ENCODE results near the gene NOL9. TPM values are rescaled to one million over a fixed set of nuclear protein-coding genes. Genes with fewer than 3 reads are reported as not detected.

Gene NOL9
- total and polyA plus RNA-seq, 2 of the 13 experiments (the other 11 are each of a cell fraction or from before 2014, with no cell fraction given): 18.0 to 24.7 TPM

GRCh38 chr1:6582370-6582769 is 28.1 kb upstream of the NOL9 start (continued):
- TF ChIP-seq, protein P1, sequence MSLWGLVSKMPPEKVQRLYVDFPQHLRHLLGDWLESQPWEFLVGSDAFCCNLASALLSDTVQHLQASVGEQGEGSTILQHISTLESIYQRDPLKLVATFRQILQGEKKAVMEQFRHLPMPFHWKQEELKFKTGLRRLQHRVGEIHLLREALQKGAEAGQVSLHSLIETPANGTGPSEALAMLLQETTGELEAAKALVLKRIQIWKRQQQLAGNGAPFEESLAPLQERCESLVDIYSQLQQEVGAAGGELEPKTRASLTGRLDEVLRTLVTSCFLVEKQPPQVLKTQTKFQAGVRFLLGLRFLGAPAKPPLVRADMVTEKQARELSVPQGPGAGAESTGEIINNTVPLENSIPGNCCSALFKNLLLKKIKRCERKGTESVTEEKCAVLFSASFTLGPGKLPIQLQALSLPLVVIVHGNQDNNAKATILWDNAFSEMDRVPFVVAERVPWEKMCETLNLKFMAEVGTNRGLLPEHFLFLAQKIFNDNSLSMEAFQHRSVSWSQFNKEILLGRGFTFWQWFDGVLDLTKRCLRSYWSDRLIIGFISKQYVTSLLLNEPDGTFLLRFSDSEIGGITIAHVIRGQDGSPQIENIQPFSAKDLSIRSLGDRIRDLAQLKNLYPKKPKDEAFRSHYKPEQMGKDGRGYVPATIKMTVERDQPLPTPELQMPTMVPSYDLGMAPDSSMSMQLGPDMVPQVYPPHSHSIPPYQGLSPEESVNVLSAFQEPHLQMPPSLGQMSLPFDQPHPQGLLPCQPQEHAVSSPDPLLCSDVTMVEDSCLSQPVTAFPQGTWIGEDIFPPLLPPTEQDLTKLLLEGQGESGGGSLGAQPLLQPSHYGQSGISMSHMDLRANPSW (CRISPR knock-in tag; IDR thresholded peaks at IDR 0.05; ENCODE audit: borderline replicate concordance): no peak
- TF ChIP-seq PTBP1 (IDR thresholded peaks at IDR 0.05; ENCODE audit: low read depth, low read length, poor library complexity, severe bottlenecking) (no peak), THAP7 (CRISPR knock-in tag; IDR thresholded peaks at IDR 0.05) (no peak; the same call in 1 of the 2 replicates), PPARG (CRISPR knock-in tag; conservative IDR thresholded peaks at IDR 0.05) (peak; percentile 36; the same call in 1 of the 2 replicates), THYN1 (CRISPR knock-in tag; IDR thresholded peaks at IDR 0.05; ENCODE audit: borderline replicate concordance, low read depth) (no peak), ZNF589 (CRISPR knock-in tag; conservative IDR thresholded peaks at IDR 0.05) (no peak), ZFP1 (CRISPR knock-in tag; IDR thresholded peaks at IDR 0.05) (peak; percentile 49; the same call in 1 of the 2 replicates), DZIP1 (CRISPR knock-in tag; IDR thresholded peaks at IDR 0.05) (no peak), MBNL3 (CRISPR knock-in tag; conservative IDR thresholded peaks at IDR 0.05) (no peak), NCOA2 (CRISPR knock-in tag; IDR thresholded peaks at IDR 0.05) (peak; percentile 66), CEBPZ (IDR thresholded peaks at IDR 0.05; ENCODE audit: low read length) (no peak), ZBTB20 (CRISPR knock-in tag; IDR thresholded peaks at IDR 0.05; ENCODE audit: borderline replicate concordance, low read depth) (no peak), ELK4 (CRISPR knock-in tag; IDR thresholded peaks at IDR 0.05; ENCODE audit: borderline replicate concordance) (no peak), ZNF7 (CRISPR knock-in tag; IDR thresholded peaks at IDR 0.05) (no peak)
